ENCODE data around the gene TRAK2.

TRAK2 gene

DNA sequence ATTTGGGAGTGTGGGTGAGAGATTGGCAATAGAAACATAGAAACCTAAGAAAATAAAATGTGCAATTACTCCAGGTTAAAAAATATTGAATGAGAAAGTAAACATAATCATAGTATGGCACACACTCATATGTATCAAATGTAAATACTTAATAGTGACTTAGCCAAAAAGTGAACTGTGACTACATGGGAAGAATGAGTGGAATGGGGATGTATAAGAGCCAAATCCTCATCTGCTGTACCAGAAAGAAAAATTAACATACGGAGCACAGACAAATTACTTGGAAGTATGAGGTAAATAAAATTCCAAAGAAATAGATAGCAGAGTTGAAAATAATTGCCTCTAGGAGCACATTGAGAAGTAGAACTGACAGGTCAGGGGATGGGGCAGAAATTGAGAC, 98.1 kb downstream of the TRAK2 start:
- TF ChIP-seq MYC (IDR thresholded peaks at IDR 0.05; ENCODE audit: low read depth, low read length) (no peak), POLR2A (IDR thresholded peaks at IDR 0.05; ENCODE audit: extremely low read depth, insufficient read length) (no peak)
- TF ChIP-seq, protein P1, sequence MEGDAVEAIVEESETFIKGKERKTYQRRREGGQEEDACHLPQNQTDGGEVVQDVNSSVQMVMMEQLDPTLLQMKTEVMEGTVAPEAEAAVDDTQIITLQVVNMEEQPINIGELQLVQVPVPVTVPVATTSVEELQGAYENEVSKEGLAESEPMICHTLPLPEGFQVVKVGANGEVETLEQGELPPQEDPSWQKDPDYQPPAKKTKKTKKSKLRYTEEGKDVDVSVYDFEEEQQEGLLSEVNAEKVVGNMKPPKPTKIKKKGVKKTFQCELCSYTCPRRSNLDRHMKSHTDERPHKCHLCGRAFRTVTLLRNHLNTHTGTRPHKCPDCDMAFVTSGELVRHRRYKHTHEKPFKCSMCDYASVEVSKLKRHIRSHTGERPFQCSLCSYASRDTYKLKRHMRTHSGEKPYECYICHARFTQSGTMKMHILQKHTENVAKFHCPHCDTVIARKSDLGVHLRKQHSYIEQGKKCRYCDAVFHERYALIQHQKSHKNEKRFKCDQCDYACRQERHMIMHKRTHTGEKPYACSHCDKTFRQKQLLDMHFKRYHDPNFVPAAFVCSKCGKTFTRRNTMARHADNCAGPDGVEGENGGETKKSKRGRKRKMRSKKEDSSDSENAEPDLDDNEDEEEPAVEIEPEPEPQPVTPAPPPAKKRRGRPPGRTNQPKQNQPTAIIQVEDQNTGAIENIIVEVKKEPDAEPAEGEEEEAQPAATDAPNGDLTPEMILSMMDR (IDR thresholded peaks at IDR 0.05; ENCODE audit: low read depth, low read length): no peak
- TF ChIP-seq, protein P2, sequence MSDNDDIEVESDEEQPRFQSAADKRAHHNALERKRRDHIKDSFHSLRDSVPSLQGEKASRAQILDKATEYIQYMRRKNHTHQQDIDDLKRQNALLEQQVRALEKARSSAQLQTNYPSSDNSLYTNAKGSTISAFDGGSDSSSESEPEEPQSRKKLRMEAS (IDR thresholded peaks at IDR 0.05; ENCODE audit: low read depth, low read length): no peak
- H3K4me3 ChIP-seq (ENCODE audit: low read depth, low read length): no peak overlapping the region

DNA sequence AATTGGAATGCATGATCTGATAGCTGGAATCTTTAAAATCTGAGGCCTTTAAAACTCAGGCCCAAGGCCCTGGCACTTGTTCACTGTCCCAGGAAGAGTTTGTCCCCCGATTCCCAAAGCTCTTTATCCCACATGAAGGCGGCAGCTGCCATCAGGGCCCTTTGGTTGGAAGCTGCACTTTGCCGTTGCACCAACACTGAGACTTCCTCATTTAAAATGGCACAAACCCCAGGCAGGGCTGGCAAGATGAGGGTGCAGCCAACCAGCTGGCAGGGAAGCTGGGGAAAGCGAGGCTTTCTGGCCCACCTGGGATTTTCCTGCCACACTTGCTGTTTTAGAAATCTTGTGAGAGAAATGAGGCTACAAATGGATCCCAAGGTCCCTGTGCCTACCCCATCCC, 100.4 kb downstream of the TRAK2 start:
- H3K4me3 ChIP-seq (ENCODE audit: low read depth, low read length): no peak overlapping the region
- TF ChIP-seq POLR2A (IDR thresholded peaks at IDR 0.05; ENCODE audit: extremely low read depth, insufficient read length): no peak
- TF ChIP-seq MYC (IDR thresholded peaks at IDR 0.05; ENCODE audit: low read depth, low read length): no peak
- TF ChIP-seq, protein P2 (IDR thresholded peaks at IDR 0.05; ENCODE audit: low read depth, low read length): no peak
- TF ChIP-seq, protein P1 (IDR thresholded peaks at IDR 0.05; ENCODE audit: low read depth, low read length): no peak
- DNase-seq (ENCODE audit: low read depth): no peak

More for the DNA sequence above, 98.1 kb downstream of the TRAK2 start:
- DNase-seq (ENCODE audit: low read depth): no peak

DNA sequence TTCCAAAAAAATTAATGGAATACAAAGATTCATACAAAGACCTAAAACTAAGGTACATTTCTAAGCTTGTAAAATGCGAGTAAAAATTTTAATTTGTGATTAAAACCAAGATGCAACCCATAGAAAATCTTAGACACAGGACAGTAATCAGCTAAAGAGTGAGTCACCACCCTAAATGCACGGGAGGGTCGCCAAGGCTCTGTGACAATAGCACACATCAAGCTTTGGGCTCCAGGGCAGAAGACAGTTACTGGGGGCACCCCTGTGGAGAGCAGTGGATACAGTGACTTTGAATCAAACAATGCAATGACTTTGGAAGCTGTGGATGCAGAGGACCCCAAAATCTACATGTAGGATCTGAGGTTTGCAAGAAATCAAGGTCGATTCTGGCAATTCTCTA, 101.7 kb downstream of the TRAK2 start:
- TF ChIP-seq, protein P2 (IDR thresholded peaks at IDR 0.05; ENCODE audit: low read depth, low read length): no peak
- TF ChIP-seq MYC (IDR thresholded peaks at IDR 0.05; ENCODE audit: low read depth, low read length) (no peak), POLR2A (IDR thresholded peaks at IDR 0.05; ENCODE audit: extremely low read depth, insufficient read length) (no peak)
- TF ChIP-seq, protein P1 (IDR thresholded peaks at IDR 0.05; ENCODE audit: low read depth, low read length): no peak
- H3K4me3 ChIP-seq (ENCODE audit: low read depth, low read length): no peak overlapping the region
- no peak for DNase-seq (ENCODE audit: low read depth)

DNA sequence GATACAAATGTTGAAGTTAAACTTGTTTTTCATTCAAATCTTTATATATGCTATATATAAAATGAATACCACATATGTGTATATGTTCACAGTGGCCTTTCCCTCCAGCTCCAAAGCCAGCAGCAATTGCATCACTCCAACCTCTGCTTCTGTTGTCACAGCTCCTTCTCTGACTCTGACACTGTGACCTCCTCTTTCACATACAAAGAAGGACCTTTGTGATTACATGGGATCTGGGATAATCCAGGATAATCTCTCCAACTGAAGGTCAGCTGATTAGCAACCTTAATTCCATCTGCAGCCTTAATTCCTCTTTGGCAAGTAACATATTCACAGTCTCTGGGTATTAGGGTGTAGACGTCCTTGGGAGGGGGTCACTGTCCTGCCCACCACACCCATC, 102.5 kb downstream of the TRAK2 start:
- TF ChIP-seq MYC (IDR thresholded peaks at IDR 0.05; ENCODE audit: low read depth, low read length): no peak
- TF ChIP-seq, protein P2 (IDR thresholded peaks at IDR 0.05; ENCODE audit: low read depth, low read length): no peak
- TF ChIP-seq, protein P1 (IDR thresholded peaks at IDR 0.05; ENCODE audit: low read depth, low read length): no peak
- no peak for TF ChIP-seq POLR2A (IDR thresholded peaks at IDR 0.05; ENCODE audit: extremely low read depth, insufficient read length)
- no peak for DNase-seq (ENCODE audit: low read depth)
- H3K4me3 ChIP-seq (ENCODE audit: low read depth, low read length): no peak overlapping the region

DNA sequence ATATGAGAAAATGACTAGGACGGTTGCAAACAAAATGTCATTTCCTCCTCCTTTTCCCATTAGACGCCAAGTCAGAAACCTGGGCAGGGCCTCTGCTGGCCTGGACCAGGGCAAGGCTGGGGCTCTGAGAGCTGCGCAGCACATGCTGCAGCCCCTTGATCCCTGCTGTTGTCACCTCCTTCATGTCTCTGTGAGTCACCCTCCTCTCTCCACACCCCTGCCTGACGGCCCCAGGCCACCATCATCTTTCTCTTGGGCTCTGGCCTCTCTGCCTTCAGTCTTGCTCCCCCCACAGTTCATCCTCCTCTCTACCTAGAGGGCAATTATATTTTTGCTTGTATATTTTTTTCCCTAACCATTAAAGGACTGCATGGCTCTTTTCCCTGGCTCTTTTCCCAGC, 104.1 kb downstream of the TRAK2 start:
- TF ChIP-seq POLR2A (IDR thresholded peaks at IDR 0.05; ENCODE audit: extremely low read depth, insufficient read length) (no peak), MYC (IDR thresholded peaks at IDR 0.05; ENCODE audit: low read depth, low read length) (no peak)
- TF ChIP-seq, protein P2 (IDR thresholded peaks at IDR 0.05; ENCODE audit: low read depth, low read length): no peak
- TF ChIP-seq, protein P1 (IDR thresholded peaks at IDR 0.05; ENCODE audit: low read depth, low read length): no peak
- DNase-seq (ENCODE audit: low read depth): peak; percentile 19

More for the DNA sequence above, 104.1 kb downstream of the TRAK2 start:
- no peak overlapping the region for H3K4me3 ChIP-seq (ENCODE audit: low read depth, low read length)
